ENCODE data around the gene GSK3A. TPM values are rescaled to one million over a fixed set of nuclear protein-coding genes. Genes with fewer than 3 reads are reported as not detected.

GSK3A gene
- 19.7 TPM for total RNA-seq

DNA sequence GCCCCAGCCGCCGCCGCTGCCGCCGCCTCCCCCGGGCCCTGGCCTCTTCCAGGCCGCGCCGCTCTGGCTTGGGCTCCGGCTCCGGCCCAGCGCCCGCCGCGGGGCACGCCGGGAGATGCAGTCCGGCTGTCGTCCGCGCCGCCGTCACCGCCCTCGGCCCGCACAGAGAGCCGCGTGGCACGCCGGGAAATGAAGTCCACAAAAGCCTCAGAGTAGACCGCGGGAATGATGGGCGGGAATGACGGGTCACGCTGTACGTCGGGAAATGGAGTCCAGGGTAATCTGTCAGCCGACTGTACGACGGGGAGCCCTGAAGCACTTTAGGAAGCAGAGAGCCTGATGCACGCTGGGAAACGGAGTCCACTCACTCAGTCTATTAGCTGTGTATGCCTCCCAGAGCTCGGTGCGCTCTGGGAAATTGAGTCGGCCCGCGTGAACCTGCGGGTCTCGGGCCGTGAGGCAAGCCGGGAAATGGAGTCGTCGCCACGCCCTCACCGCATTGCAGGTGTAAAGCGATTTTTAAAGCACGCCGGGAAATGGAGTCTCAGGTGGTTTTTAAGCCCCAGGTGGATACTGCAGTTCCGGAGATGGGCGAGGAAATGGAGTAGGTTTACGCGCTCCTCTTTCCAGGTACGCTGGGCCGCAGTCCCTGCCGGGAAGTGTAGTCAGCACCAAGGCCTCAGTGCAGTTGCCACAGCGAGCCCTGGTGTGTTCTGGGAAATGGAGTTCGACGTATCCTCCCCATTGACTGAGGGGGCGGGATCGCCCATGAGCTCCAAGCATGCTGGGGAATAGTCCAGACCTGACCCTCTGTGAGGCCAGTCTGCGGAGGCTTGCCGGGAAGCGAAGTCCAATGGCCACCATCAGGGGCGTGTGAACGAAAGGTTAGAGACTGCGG, at the start of gene GSK3A:
Gene GSK3A (minus strand): TSS at position 91 of the 898 bp plus-strand sequence. CDS start 137 bp downstream, outside the sequence.
- peak; percentile 99 for DNase-seq

DNA sequence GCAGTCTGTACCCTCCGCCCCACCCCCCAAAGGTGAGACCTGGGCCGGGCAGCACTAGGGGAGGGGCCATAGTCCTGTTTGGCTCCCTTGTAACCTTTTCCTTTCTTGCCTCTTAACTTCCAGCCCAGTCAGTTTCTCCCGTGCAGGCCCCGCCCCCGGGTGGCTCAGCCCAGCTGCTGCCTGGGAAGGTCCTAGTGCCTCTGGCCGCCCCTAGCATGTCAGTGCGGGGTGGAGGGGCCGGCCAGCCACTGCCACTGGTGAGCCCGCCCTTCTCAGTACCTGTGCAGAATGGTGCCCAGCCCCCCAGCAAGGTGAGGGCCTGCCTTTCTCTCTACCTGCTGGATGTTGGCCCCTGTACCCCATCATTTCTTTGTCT, 49.0 kb upstream of the GSK3A start:
- DNase-seq = no peak

- no peak for DNase-seq
These were observed 48.4 kb upstream of the GSK3A start for GRCh38 chr19:42290523-42291434.

DNA sequence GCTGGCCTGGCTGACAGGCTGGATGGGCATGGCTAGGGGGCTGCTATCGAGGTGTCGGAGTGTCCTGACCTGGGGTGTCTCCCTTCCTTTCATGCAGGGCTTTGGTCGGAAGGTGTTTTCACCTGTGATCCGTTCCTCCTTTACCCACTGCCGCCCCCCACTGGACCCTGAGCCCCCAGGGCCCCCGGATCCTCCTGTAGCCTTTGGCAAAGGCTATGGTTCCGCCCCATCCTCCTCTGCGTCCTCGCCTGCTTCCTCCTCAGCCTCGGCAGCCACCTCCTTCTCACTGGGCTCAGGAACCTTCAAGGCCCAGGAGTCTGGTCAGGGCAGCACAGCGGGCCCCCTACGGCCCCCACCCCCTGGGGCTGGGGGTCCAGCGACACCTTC, 47.7 kb upstream of the GSK3A start:
- no peak for DNase-seq

GRCh38 chr19:42289556-42290041, 47.2 kb upstream of the GSK3A start:
- no peak for DNase-seq

GRCh38 chr19:42288881-42289555, 46.6 kb upstream of the GSK3A start:
- DNase-seq = no peak

DNA sequence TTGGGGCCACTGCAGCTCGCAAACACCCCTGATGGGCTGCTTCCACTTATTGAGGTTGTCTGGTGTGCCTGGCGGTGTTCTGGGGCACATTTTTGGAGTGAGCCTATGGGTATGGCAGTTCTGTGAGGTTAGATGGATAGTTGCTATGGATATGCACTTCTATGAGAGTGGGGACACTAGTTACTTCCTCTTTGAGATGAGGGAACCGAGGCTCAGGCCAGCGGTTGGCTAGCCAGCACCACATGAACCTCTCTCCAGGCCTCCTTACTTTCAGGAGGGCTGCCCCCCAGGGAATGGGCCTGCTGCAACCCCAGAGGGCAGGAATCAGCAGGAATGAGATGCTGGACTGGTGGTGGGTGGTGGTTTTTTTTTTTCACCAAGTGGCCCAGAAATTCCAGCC, 46.0 kb upstream of the GSK3A start:
- no peak for DNase-seq

DNA sequence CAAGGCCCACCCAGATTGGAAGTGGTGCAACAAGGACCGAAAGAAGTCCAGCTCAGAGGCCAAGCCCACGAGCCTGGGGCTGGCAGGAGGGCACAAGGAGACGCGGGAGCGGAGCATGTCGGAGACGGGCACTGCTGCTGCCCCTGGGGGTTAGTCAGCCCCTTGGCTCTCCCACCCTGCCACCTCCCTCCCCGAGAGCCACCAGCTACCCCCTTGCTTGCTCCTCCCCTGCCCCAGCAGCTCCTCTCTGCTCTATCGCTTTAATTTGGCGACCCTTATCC, 45.4 kb upstream of the GSK3A start:
- DNase-seq = no peak

DNA sequence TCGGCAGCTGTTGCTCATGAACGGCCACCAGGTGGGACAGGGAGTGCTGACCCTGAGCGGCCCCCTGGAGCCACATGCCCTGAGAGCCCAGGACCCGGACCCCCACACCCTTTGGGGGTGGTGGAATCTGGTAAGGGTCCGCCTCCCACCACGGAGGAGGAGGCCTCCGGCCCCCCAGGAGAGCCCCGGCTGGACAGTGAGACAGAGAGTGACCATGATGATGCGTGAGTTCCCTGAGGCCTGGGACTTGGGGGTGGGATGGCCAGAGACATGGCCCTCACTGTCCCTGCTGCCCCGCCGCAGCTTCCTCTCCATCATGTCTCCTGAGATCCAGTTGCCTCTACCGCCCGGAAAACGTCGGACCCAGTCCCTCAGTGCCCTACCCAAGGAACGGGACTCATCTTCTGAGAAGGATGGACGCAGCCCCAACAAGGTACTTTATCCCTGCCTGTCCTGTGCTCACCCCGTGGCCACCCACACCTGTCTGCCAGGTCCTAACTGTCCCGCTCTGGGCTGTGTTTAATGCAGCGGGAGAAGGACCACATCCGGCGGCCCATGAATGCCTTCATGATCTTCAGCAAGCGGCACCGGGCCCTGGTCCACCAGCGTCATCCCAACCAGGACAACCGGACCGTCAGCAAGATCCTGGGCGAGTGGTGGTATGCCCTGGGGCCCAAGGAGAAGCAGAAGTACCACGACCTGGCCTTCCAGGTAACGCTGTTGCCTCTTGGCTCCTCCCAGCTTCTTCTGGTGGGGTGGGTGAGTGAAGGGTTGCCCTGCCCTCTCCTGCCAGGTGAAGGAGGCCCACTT, 44.8 kb upstream of the GSK3A start:
- DNase-seq = no peak

DNA sequence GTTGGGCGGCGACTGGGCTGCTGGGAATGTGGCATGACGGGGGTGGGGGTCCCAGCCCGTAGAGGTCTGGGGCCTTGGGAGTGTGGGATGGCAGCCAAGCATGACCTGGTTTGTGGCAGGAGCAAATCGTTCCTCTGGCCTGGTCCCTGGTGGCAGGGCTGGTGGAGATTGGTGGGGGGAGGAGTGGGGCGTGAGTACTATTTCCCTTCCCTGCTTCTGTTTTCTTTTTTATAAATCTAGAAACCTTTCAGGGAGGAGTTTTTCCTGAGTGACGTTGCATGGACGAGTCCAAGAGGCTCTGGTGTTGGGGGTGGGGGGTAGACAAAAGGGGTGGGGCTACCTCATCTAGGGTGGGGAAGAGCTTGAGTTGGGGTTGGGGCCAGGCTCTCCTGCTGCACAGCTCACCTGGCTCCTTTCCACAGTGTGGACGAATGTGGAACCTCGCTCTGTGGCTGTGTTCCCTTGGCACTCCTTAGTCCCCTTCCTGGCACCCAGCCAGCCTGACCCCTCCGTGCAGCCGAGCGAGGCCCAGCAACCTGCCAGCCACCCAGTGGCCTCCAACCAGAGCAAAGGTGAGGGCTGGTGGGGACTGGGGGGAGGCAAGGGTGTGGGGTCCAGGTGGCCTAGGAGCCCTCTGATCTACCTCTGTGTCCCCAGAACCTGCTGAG, 44.1 kb upstream of the GSK3A start:
- DNase-seq = no peak

DNA sequence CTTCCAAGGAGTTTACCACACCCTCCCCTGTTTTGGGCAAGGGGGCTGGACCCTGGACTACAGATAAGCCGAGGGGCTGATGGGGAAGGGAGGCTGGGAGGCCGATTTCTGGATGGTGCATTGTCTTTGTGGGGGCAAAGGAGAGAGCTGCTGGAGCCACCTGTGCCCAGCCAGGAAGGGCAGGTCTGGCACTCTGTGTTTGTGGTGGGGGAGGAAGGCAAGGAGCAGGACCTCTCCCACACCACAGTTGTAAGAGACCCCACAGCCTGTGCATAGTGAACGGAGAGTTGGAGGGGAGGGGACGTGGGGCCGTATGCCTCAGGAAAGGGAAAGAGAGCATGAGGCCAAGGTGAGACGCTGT, 43.6 kb upstream of the GSK3A start:
- DNase-seq = no peak

- no peak for DNase-seq
These were observed 43.1 kb upstream of the GSK3A start for GRCh38 chr19:42285541-42285941.

DNA sequence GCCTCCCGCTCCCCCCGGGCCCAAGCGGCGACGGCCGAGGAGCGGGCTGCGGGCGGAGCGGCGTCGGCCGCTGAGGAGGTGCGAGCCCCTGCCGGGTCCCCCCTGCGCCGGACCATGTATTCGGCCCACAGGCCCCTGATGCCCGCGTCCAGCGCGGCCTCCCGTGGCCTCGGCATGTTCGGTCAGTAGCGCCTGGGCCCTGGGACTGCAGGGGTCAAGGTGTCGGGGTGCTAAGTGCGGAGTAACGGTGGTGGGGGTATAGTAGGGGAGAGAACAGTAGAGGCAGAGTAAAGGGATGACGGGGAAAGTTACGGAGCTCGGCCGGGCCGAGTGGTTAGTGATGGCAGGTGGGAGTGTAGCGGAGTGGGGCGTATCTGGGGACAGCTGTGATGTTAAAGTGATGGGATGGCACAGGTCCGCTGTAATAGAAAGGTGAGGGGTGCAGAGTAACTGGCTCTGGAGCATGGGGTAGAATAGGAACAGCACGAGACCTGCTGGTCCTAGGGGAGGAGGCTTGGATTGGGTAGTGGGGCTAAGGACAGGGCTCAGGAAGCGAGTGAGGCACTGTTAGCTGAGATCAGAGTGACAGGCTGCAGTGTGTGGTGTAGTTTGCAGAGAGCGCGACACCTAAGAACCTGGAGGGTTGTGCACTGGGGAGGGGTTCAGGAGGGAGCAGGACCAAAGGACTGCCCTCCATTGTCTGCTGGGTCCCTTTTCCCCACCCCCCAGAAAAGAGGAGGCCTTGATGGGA, 42.4 kb upstream of the GSK3A start:
- no peak for DNase-seq

GRCh38 chr19:42284066-42284501, 41.7 kb upstream of the GSK3A start:
- DNase-seq = peak; percentile 79

DNA sequence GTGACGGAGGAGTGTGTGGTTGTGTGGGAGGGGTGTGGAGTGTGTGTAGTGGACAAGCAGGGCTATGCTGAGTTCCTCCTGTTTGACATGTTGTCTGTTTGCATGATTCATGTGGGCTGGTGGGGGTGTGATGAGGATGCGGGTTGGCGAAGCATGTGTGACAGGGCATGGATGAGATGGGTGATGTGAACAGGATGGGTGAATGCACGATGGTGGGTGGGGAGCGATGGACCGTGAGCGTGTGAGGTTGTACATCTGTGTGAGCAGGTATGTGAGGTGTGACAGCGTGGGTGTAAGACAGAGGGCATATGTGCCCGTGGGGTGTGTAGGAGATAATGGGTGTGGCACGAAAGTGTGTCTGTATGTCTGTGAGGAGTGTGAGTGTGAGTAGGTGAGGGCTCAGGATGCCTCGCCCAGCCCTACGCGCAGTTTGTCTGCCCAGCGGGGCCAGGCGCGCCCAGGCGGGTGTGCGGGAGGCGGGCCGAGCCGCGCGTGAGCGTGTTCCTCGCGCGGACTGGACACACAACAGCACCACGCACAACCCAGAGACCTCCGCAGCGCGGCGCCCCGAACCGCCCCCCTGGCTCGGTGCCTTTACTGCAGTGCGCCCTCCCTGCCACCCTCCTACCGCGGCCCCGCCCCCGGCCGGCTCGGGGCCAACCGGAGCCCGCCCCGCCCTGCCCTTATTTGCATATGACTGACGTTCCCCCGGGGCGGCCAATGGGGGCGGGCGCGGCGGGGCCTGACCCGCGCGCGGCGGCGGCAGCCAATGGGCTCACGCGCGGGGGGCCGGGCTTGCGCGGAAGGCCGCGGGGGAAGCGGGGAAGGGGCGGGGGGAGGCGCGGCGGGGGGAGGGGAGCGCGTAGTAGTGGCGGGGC, 41.0 kb upstream of the GSK3A start:
- peak; percentile 96 for DNase-seq

DNA sequence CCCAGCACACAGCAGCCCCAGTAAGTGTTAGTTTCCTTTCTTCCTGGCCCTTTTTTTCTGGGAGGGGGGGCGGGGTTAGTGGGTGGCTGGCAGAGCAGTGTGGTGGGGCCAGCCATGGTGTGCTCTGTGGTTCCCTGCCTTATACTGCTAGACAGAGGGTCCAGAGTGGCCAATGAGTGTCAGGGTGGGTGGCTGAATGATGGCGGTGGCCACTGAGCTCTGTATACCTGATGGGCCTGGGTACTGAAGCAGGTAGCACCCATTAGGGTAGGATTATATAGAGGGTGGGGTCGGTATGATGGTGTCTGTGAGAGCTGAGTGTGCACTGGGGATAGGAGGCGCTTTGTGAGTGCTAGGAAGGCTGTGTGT, 40.4 kb upstream of the GSK3A start:
- DNase-seq = no peak

DNA sequence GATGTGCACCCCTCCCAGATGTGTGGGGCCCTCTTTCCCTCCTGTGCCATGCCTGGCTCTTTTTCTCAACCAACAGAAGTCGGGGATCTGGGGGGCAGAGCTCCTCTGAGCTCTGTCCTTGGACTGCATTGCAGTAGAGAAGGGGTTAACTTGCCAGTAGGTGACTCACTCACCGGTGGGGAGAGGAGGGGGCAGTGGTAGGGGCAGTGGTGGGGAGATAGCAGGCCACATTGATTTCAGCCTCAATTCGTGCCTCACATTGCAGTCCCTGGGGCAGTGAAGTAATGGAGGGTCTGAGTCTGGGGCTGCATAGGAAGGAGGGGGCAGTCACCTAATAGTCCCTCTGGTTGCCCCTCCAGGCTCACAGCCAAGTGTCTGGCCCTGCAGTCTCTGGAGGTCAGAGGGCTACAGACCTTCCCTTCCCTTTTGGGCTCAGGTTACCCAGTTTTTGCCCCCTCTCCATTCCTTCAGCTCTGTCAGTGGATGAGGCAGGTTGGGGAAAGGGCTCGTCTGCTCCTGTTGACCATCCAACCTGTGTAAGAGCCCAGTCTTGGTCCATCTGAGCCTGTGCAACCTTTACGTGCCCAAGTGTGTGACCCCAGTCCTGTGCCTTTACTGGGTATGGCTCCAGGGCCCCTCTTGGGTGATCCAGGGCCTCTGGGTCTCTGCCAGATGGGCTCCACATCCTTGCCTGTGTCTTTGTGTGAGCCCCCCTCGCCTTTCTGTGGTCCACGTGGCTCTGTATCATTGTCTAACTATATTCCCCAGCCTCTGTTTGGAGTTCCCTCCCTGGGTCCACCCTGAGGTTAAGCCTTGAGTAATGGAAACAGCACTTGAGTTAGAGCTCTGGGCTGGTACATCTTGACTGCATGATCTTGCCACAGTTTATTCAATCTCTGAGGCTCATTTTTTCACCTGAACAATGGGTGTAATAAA, 39.7 kb upstream of the GSK3A start:
- DNase-seq = no peak

DNA sequence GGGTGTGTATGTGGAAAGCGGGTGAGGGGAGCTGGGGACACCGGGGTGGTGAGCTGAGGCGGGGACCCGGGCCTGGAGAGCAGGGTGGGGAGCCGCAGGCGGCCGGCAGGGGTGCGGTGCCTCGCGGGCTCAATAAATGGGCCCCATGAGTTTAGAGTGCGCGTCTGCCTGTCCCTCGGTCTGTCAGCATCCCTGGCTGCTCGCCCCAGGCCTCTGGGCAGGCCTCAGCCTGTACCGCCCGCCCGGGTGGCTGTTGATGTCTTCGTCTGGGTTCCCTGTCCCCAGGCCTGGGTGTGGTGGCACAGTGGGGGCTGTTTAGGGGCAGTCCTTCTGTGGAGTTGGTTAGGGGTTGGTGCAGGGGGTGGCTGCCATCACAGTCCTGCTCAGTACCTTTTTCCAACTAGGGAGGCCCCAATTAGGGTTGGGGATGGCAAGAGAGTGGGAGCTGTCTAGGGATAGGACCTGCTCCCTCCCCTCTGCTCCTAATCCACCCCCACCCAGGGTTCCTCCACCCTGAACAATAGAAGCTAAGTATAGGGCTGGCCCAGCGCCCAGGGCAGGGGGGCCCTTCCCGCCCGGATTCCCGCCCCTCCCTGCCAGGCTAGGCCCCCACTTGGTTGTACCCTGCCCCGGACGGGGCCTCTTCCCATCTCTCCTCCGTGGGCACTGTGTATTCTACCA, 38.9 kb upstream of the GSK3A start:
- peak; percentile 54 for DNase-seq
